SK-N-SH treated with all-trans-retinoic acid at 6 μM for 48 hours (cell line): ENCODE results near the gene AFAP1.

ENCODE experiments used
- BACH2 ChIP-seq: fragments of 250-450 bp; sonication (Bioruptor Pico); IDR thresholded peaks from 2 replicates; pipeline ENCODE4 v1.9.0; 2021; ENCODE audit warnings: mild to moderate bottlenecking, borderline replicate concordance
- CSDC2 ChIP-seq: fragments of 250-450 bp; sonication (Bioruptor Pico); IDR thresholded peaks from 2 replicates; pipeline ENCODE4 v1.5.0; 2020; ENCODE audit warnings: mild to moderate bottlenecking, moderate library complexity
- ISL1 ChIP-seq: fragments of 250-450 bp; sonication (Bioruptor Pico); IDR thresholded peaks from 2 replicates; pipeline ENCODE4 v2.1.2; 2022; ENCODE audit warnings: mild to moderate bottlenecking, moderate library complexity
- POU6F1 ChIP-seq: fragments of 250-450 bp; sonication (Bioruptor Pico); IDR thresholded peaks from 2 replicates; pipeline ENCODE4 v1.8.0; 2021; ENCODE audit warnings: low read depth, mild to moderate bottlenecking, moderate library complexity, borderline replicate concordance
- RARB ChIP-seq: fragments of 250-450 bp; sonication (Bioruptor Pico); IDR thresholded peaks from 2 replicates; pipeline ENCODE4 v1.8.0; 2021; ENCODE audit warnings: mild to moderate bottlenecking, moderate library complexity
- TCF4 ChIP-seq: fragments of 250-450 bp; sonication (Bioruptor Pico); IDR thresholded peaks from 2 replicates; pipeline ENCODE4 v1.8.0; 2021; ENCODE audit warnings: mild to moderate bottlenecking, moderate library complexity, borderline replicate concordance
- ZFP3 ChIP-seq: fragments of 250-450 bp; sonication (Bioruptor Pico); IDR thresholded peaks from 2 replicates; pipeline ENCODE4 v1.5.0; 2020; ENCODE audit warnings: mild to moderate bottlenecking, moderate library complexity
- TF ChIP-seq, protein P1 (sequence below): fragments of 250-450 bp; sonication (Bioruptor Pico); IDR thresholded peaks from 2 replicates; pipeline ENCODE4 v1.5.0; 2020; ENCODE audit warnings: mild to moderate bottlenecking, moderate library complexity
- TF ChIP-seq, protein P2 (sequence below): fragments of 250-450 bp; sonication (Bioruptor Pico); IDR thresholded peaks from 2 replicates; pipeline ENCODE4 v1.8.0; 2020; ENCODE audit warnings: mild to moderate bottlenecking, moderate library complexity, borderline replicate concordance

DNA sequence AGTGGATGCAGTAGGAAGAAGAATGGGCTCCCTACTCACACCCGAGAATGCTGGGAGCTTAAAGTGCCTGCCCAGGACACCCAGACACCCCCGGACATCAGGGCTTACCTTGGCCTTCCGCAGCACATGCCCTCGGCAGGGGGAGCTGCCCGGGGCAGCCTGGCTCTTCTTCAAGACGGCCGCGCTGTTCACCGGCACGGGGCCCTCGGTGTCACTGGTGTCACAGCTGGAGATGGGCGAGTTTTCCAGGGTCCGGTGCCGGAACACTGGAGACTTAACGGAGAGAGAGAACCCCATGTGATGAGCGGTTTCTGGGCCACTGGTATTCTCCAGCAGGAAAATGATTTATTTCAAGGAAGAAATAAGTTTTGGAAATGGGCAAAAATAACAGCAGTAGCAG is 170.9 kb downstream of the AFAP1 start:
- TF ChIP-seq RARB (CRISPR knock-in tag), result no peak
- TF ChIP-seq TCF4 (CRISPR knock-in tag), result no peak
- no peak for TF ChIP-seq POU6F1 (CRISPR knock-in tag)
- TF ChIP-seq, protein P1, sequence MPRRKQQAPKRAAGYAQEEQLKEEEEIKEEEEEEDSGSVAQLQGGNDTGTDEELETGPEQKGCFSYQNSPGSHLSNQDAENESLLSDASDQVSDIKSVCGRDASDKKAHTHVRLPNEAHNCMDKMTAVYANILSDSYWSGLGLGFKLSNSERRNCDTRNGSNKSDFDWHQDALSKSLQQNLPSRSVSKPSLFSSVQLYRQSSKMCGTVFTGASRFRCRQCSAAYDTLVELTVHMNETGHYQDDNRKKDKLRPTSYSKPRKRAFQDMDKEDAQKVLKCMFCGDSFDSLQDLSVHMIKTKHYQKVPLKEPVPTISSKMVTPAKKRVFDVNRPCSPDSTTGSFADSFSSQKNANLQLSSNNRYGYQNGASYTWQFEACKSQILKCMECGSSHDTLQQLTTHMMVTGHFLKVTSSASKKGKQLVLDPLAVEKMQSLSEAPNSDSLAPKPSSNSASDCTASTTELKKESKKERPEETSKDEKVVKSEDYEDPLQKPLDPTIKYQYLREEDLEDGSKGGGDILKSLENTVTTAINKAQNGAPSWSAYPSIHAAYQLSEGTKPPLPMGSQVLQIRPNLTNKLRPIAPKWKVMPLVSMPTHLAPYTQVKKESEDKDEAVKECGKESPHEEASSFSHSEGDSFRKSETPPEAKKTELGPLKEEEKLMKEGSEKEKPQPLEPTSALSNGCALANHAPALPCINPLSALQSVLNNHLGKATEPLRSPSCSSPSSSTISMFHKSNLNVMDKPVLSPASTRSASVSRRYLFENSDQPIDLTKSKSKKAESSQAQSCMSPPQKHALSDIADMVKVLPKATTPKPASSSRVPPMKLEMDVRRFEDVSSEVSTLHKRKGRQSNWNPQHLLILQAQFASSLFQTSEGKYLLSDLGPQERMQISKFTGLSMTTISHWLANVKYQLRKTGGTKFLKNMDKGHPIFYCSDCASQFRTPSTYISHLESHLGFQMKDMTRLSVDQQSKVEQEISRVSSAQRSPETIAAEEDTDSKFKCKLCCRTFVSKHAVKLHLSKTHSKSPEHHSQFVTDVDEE, result no peak
- TF ChIP-seq ISL1 (CRISPR knock-in tag), result no peak
- TF ChIP-seq BACH2 (CRISPR knock-in tag), result no peak
- TF ChIP-seq, protein P2, sequence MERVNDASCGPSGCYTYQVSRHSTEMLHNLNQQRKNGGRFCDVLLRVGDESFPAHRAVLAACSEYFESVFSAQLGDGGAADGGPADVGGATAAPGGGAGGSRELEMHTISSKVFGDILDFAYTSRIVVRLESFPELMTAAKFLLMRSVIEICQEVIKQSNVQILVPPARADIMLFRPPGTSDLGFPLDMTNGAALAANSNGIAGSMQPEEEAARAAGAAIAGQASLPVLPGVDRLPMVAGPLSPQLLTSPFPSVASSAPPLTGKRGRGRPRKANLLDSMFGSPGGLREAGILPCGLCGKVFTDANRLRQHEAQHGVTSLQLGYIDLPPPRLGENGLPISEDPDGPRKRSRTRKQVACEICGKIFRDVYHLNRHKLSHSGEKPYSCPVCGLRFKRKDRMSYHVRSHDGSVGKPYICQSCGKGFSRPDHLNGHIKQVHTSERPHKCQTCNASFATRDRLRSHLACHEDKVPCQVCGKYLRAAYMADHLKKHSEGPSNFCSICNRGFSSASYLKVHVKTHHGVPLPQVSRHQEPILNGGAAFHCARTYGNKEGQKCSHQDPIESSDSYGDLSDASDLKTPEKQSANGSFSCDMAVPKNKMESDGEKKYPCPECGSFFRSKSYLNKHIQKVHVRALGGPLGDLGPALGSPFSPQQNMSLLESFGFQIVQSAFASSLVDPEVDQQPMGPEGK, result no peak
- TF ChIP-seq CSDC2, result no peak
- TF ChIP-seq ZFP3 (CRISPR knock-in tag), result no peak
